Gastroesophageal sphincter (tissue), 4 donors: ENCODE data around the gene RHBDF2. TPM values are rescaled to one million over a fixed set of nuclear protein-coding genes. Genes with fewer than 3 reads are reported as not detected.

Source experiments
- ATAC-seq: fragments of 150-250 bp; one replicate; pipeline ENCODE4 v1.9.1; 2016; ENCODE audit warnings: mild to moderate bottlenecking, moderate library complexity
- H3K27ac ChIP-seq, 4 donors: fragments of 200-600 bp; sonication (generic) in 3 of 4; 1 replicate in 3 of 4; 2 replicates in 1 of 4; pipeline ENCODE4 v1.5.1; 2016 to 2019
- H3K27me3 ChIP-seq: fragments of 200-600 bp; sonication (generic); one replicate; pipeline ENCODE4 v1.5.1; 2019
- H3K36me3 ChIP-seq, 2 donors: fragments of 200-600 bp; sonication (generic); one replicate each; pipeline ENCODE4 v1.5.1; 2019; ENCODE audit warnings: control low read depth in 1 of 2
- H3K4me1 ChIP-seq, 3 donors: fragments of 200-600 bp; sonication (generic); 1 replicate in 2 of 3; 2 replicates in 1 of 3; pipeline ENCODE4 v1.5.1; 2016 to 2019; ENCODE audit warnings: control low read depth in 2 of 3
- H3K4me3 ChIP-seq, 2 donors: fragments of 200-600 bp; sonication (generic); one replicate each; pipeline ENCODE4 v1.5.1; 2019; ENCODE audit warnings: mild to moderate bottlenecking in 1 of 2, moderate library complexity in 1 of 2
- H3K9me3 ChIP-seq, 3 donors: fragments of 200-600 bp; sonication (generic); one replicate each; pipeline ENCODE4 v1.5.1; 2017 to 2019; ENCODE audit warnings: control low read depth in 2 of 3
- EP300 ChIP-seq: sonication (generic); formaldehyde crosslinking; IDR thresholded peaks from one replicate; pipeline ENCODE4 v1.6.1; 2017; ENCODE audit warnings: antibody characterized with exemption, mild to moderate bottlenecking
- POLR2A ChIP-seq, 2 donors: fragments of 450-650 bp; IDR thresholded peaks; one replicate each; pipeline ENCODE4 v1.6.1; 2017; ENCODE audit warnings: antibody characterized with exemption in 2 of 2, mild to moderate bottlenecking in 2 of 2, moderate library complexity in 1 of 2
- POLR2AphosphoS5 ChIP-seq: sonication (generic); formaldehyde crosslinking; IDR thresholded peaks from one replicate; pipeline ENCODE4 v1.6.1; 2017; ENCODE audit warnings: antibody characterized with exemption
- WGBS, 2 donors: methylation state at CpG; one replicate each; pipeline ENCODE4 v1.1.5; 2018; ENCODE audit warnings: low coverage in 1 of 2; 5-methylcytosine and 5-hydroxymethylcytosine counted together
- total RNA-seq, 4 donors: library from RNA; depleted of rRNA; stranded (reverse); fragments of >200 nt; gene quantifications; one replicate each; pipeline ENCODE4 v1.1.0, GENCODE V29; 2016
- TF ChIP-seq, protein P1 (sequence below), 4 experiments: fragments of 200-600 bp in 2 of 4; fragments of 450-650 bp in 2 of 4; sonication (generic) in 1 of 4; IDR thresholded peaks; one replicate each; pipeline ENCODE4 v1.5.1; 2017 to 2019; ENCODE audit warnings: antibody characterized with exemption in 4 of 4, mild to moderate bottlenecking in 2 of 4, moderate library complexity in 2 of 4

Gene RHBDF2
- total RNA-seq, 4 donors from 2014 or later: 7.3 to 20.5 (median 8.5) TPM

DNA sequence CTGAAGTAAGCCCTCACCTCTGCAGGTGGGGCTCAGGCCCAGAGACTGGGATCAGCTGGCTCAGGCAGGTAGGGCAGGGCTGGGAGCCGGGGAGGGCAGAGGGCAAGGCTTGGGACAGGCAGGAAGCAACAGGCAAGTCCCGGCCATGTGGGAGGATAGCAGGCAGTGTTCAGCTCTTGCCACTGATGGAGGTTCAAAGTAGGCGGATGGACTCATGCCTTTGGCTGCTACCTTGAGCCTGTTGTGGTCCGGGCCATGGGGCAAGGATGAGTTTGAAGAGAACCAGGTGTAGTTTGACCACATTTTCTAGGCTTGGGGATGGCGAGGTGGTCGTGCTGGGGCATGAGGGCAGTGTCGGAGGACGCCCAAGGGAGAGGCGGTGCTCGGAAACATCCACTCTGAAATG is 41.3 kb upstream of the RHBDF2 start:
- H3K4me3 ChIP-seq: no peak overlapping the region
- no peak overlapping the region for H3K27ac ChIP-seq
- H3K9me3 ChIP-seq: no peaks in the 10 kb centered on the region
- no peaks in the 10 kb centered on the region for H3K36me3 ChIP-seq
- TF ChIP-seq EP300 (no peak), POLR2AphosphoS5 (no peak), POLR2A (IDR thresholded peaks at IDR 0.05) (no peak)
- TF ChIP-seq, protein P1, sequence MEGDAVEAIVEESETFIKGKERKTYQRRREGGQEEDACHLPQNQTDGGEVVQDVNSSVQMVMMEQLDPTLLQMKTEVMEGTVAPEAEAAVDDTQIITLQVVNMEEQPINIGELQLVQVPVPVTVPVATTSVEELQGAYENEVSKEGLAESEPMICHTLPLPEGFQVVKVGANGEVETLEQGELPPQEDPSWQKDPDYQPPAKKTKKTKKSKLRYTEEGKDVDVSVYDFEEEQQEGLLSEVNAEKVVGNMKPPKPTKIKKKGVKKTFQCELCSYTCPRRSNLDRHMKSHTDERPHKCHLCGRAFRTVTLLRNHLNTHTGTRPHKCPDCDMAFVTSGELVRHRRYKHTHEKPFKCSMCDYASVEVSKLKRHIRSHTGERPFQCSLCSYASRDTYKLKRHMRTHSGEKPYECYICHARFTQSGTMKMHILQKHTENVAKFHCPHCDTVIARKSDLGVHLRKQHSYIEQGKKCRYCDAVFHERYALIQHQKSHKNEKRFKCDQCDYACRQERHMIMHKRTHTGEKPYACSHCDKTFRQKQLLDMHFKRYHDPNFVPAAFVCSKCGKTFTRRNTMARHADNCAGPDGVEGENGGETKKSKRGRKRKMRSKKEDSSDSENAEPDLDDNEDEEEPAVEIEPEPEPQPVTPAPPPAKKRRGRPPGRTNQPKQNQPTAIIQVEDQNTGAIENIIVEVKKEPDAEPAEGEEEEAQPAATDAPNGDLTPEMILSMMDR (IDR thresholded peaks at IDR 0.05): no peak
- peaks cover 0 to 84% (median 40%) of the 10 kb centered on the region in 3 donors for H3K4me1 ChIP-seq
- peaks cover 32% of the 10 kb centered on the region for H3K27me3 ChIP-seq
- no peak for ATAC-seq
- 72% methylated on average over 3 of the region's 10 CpGs; no CpG with 5 or more reads in 1 of the 2 donors for WGBS, 2 donors

DNA sequence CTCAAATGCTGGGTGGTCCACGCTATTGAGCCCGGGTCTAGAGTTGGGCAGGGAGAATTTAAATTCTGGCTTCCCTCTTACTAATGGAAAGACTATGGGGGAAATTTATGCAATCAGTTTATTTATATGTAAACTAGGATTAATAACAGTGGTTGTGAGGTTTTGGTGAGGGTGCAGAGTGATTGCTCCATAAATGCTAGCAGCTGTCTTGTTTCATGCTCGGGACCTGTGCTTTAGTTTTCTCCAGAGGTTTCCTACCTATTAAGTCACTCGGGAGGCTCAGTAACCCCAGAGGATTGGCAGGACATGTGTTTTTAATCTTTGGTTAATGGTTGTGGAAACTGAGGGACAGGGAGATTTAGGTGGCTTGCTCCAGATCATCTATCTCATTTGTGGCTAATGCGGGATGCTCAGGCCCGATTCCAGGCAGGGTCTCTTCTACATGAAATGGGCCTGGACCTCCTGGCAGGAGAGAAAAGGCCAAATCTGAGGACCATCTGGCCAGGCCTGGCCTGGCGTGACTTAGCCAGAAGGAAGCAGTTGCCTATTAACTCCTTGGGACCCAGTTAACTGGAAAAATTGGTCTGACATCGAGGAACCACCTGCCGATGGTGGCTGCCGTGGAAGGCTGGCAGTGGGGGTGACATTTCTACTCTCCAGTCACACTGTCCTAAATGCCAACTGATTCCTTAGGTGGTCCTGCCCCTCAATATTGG is 40.7 kb upstream of the RHBDF2 start:
- TF ChIP-seq POLR2AphosphoS5: no peak
- TF ChIP-seq, protein P1 (IDR thresholded peaks at IDR 0.05): no peak
- no peak for TF ChIP-seq POLR2A (IDR thresholded peaks at IDR 0.05)
- ATAC-seq: no peak
- H3K4me1 ChIP-seq: peaks cover 0 to 85% (median 41%) of the 10 kb centered on the region in 3 donors
- peaks cover 39% of the 10 kb centered on the region for H3K27me3 ChIP-seq
- 70 to 80% methylated on average over 2 to 6 of the region's 10 CpGs for WGBS, 2 donors
- no peak overlapping the region for H3K4me3 ChIP-seq
- no peaks in the 10 kb centered on the region for H3K36me3 ChIP-seq
- peak overlapping the region in 1 of 4 donors; percentile 55 for H3K27ac ChIP-seq
- H3K9me3 ChIP-seq: no peaks in the 10 kb centered on the region

DNA sequence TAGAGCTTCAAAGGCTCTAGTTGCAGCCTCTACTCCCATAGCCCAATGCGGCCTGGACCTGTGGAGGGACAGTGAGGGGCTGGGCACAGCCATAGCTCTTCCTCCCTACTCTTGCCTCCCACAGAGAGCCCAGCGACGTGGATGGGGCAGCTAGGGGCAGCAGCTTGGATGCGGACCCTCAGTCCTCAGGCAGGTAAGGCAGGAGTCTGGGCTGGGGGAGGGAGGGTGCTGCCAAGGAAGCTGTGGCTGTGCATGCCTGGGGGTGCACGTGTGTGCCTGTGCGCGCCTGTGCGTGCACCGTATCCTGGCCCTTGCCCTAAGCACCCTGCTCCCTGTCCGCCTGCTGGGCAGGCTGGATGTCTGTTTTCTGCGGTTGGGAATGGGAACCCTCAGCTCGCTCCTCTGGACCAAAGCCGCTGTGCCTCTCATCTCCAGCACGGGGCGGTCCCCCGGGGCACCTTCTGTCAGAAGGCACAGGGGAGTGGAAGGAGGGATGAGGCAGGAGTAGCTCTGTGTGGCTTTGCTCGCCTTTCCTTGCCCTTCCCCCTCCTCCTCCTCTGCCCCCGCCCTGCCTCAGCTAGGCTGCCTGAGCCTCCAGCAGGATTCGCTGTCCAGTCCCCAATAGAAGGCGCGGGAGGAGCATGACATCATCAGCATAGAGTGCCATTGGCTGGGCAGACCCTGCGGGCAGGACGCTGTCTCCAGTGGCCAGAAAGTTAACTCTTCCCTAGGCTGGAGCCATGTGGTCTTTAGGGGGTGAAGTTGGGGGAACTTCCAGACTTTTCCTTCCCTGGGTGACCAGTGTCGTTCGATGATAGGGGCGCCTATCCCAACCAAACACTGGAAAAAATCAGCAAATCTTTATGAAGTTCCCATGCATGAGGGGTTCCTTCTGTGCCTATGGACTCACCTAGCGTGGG is 39.4 kb upstream of the RHBDF2 start:
- ATAC-seq: peak; percentile 98
- Histone ChIP-seq H3K4me3 (peak overlapping the region; percentile 24 to 50), H3K27me3 (peaks cover 51% of the 10 kb centered on the region), H3K9me3 (no peaks in the 10 kb centered on the region), H3K36me3 (no peaks in the 10 kb centered on the region), H3K27ac (peak overlapping the region in 3 of 4 donors; percentile 55 to 75 (median 71)), H3K4me1 (peaks cover 0 to 92% (median 41%) of the 10 kb centered on the region in 3 donors)
- 0% methylated on average over 1 of the region's 27 CpGs; no CpG with 5 or more reads in 1 of the 2 donors for WGBS, 2 donors
- TF ChIP-seq POLR2A (IDR thresholded peaks at IDR 0.05) (no peak), EP300 (no peak), POLR2AphosphoS5 (no peak)
- TF ChIP-seq, protein P1 (IDR thresholded peaks at IDR 0.05): peak in 3 of 4 experiments; percentile 21 to 47 (median 36)

DNA sequence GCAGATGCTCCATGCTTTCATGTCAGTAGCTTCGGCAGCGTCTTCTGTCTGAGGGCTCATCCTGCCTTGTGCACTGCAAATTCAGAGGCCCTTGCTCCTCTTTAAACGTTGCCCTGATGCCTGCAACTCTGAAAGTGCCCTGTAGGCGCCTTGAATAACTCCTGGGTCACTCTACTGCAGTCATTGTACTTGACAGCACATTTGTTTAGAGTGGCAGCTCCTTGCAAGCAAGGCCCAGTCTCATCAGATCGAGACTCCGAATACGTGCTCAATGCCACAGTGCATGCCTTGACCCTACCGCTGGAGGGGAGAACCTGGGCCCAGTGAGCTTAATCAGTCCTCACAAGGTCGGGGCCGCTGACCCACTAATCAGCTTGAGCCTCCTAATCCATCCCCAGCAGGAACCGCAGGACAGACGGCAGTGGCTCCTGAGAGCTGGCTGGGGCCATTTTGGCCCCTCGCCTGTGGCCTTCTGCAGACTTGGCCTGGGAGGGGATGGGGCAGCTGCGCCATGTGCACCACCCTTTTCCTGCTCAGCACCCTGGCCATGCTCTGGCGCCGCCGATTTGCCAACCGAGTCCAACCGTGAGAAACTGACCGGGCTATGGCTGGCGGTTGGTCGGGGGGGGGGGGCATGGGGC is 38.5 kb upstream of the RHBDF2 start, which contains the start of gene PRCD:
TSS of gene PRCD (plus strand) at position 414 of the 641 bp plus-strand sequence. CDS start at position 512, 98 bp downstream.
- TF ChIP-seq POLR2AphosphoS5: no peak
- Histone ChIP-seq H3K36me3 (no peaks in the 10 kb centered on the region), H3K27me3 (peaks cover 58% of the 10 kb centered on the region), H3K4me3 (peak within 1 kb of the TSS; percentile 24 to 50), H3K9me3 (no peaks in the 10 kb centered on the region), H3K27ac (peak within 1 kb of the TSS in 3 of 4 donors; percentile 75 to 86 (median 76)), H3K4me1 (peaks cover 0 to 93% (median 44%) of the 10 kb centered on the region in 3 donors)
- no peak for ATAC-seq
- WGBS, 2 donors: 75% methylated on average over 4 of the region's 22 CpGs; no CpG with 5 or more reads in 1 of the 2 donors
